A204.1 (cell line): ENCODE results near the gene FBXO48.

Experiments used
- FAIRE-seq: peaks from 2 replicates; lab custom pipeline; 2012; peaks lifted over from hg19 to GRCh38; lab: Jason Lieb, UNC

Gene FBXO48

DNA sequence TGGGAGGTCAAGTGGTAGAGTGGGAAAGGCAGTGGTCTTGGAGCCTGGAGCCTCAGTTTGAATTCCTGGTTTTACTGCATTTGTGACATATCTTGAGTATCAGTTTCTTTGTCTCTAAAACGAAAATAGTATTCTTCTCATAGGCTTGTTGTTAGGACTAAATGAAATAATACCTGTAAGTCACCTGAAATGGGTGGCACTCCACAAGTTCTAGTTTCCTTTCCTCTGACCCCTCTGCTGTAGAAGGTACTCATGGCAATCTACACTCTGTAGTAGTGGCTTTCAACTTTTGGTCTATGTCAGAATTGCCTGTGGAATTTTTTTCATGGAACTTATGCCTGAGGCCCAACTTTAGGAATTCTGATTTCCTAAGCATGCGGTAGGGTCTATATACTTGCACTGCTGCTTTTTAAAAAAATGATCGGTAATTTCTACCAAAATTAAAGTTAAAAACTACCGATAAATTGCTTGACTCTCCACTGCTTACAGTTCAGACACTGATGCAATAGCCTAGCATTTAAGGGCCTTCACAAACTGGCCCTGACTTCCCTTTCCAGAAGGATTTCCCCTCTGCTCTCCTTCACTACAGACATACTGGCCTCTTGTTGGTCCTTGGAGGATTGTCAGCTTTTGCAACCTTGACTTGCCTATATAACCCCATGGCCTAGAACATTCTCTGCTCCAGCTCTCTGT lies 54.8 kb downstream of the FBXO48 start:
- no peak for FAIRE-seq

DNA sequence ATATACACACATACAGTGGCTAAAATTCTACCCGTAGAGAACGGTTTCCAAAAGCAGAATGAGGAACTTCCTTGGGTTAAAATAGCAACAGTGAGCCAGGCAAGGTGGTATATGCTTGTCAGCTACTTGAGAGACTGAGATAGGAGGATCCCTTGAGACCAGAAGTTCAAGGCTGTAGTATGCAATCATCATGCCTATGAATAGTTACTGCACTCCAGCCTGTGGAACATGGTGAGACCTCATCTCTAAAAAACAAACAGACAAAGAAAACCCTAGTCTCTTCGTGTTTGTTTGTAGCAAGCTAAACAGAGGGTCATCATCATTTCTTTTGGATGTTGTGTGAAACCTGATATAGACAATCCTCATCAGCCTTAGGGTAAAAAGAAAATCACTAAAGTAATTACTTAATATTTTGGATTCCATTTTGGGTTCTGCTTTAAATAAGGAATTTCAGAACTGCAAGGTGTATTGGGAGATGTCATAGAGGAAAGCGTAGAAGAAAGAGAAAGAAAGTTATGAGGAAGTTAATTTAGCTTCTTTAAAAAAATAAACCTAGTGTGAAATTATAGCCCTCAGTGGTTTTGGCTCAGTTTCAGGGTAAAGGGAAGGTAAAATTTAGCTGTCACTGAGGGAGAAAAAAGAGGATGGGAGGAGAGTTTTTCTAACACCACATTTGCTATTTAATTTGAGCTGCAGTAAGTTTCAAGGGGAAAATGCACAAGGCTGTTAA lies 55.5 kb downstream of the FBXO48 start:
- no peak for FAIRE-seq
